IMR-90 (cell line): ENCODE measurements around the gene HAGHL. TPM values are rescaled to one million over a fixed set of nuclear protein-coding genes. Genes with fewer than 3 reads are reported as not detected.
A peak's percentile ranks its signal among the peaks of the same experiment; 100 is the strongest.

Experiments
- ATAC-seq: fragments of 200-7000 bp; cut with Tn5 transposase; 2 replicates; pipeline ENCODE4 v1.9.1; 2020; ENCODE audit warnings: low read depth, mild to moderate bottlenecking, moderate library complexity
- BruUV-seq: library from RNA; stranded (reverse); fragments of 400-500 nt; replicated peaks from 2 replicates; lab custom pipeline; 2021; lab: Mats Ljungman, UMichigan
- CTCF ChIA-PET: fragments of 300-600 bp; formaldehyde crosslinking; extraction: SDS; loops from one replicate; lab custom pipeline; 2021; ENCODE audit warnings: antibody characterized with exemption; lab: Yijun Ruan, JAX
- POLR2A ChIA-PET: fragments of 300-600 bp; sonication (Branson Sonifier 250); formaldehyde crosslinking; loops from one replicate; lab custom pipeline; 2022; ENCODE audit warnings: antibody characterized with exemption; ENCODE audit not compliant: unreplicated experiment; lab: Charles Lee
- DNase-seq: peaks from one replicate; pipeline ENCODE4 v3.0.0; 2013
- H2AFZ ChIP-seq: replicated peaks from 2 replicates; pipeline ENCODE3; 2013; ENCODE audit warnings: low read length, mild to moderate bottlenecking; ENCODE audit not compliant: poor library complexity
- H2AK5ac ChIP-seq: 2 replicates; pipeline ENCODE4 v1.6.1; 2013; ENCODE audit warnings: low read depth, low read length, inconsistent platforms
- H2AK9ac ChIP-seq: replicated peaks from 2 replicates; pipeline ENCODE3; 2013; ENCODE audit warnings: mild to moderate bottlenecking, low read depth, low read length, moderate library complexity; ENCODE audit not compliant: poor library complexity
- H2BK120ac ChIP-seq: 2 replicates; pipeline ENCODE4 v1.6.1; 2013; ENCODE audit warnings: low read depth, low read length, inconsistent platforms
- H2BK15ac ChIP-seq: 3 replicates; pipeline ENCODE4 v1.6.1; 2013; ENCODE audit warnings: low read depth, low read length, inconsistent platforms
- H2BK20ac ChIP-seq: 2 replicates; pipeline ENCODE4 v1.6.1; 2013; ENCODE audit warnings: low read depth, mild to moderate bottlenecking, inconsistent platforms, low read length, moderate library complexity
- H2BK5ac ChIP-seq: 2 replicates; pipeline ENCODE4 v1.6.1; 2013; ENCODE audit warnings: mild to moderate bottlenecking, low read depth, low read length, inconsistent platforms; ENCODE audit not compliant: poor library complexity, severe bottlenecking
- H3K14ac ChIP-seq: replicated peaks from 2 replicates; pipeline ENCODE4 v1.6.1; 2013; ENCODE audit warnings: low read depth, low read length, inconsistent platforms
- H3K18ac ChIP-seq: 2 replicates; pipeline ENCODE4 v1.6.1; 2013; ENCODE audit warnings: low read depth, low read length, control low read depth
- H3K23ac ChIP-seq: 2 replicates; pipeline ENCODE4 v1.6.1; 2013; ENCODE audit warnings: low read depth, low read length, inconsistent platforms
- H3K27ac ChIP-seq: 2 replicates; pipeline ENCODE4 v1.5.1; 2013; ENCODE audit warnings: mild to moderate bottlenecking, control low read depth, low read length; ENCODE audit not compliant: insufficient read depth
- H3K27me3 ChIP-seq: 2 replicates; pipeline ENCODE4 v1.6.1; 2013; ENCODE audit warnings: low read length; ENCODE audit not compliant: control insufficient read depth, insufficient read depth
- H3K36me3 ChIP-seq: 2 replicates; pipeline ENCODE4 v1.6.1; 2013; ENCODE audit warnings: low read length, mixed read lengths; ENCODE audit not compliant: control insufficient read depth, insufficient read depth
- H3K4ac ChIP-seq: 2 replicates; pipeline ENCODE4 v1.6.1; 2013; ENCODE audit warnings: low read depth, low read length, inconsistent platforms
- H3K4me1 ChIP-seq: 2 replicates; pipeline ENCODE4 v1.6.1; 2013; ENCODE audit warnings: low read length, mixed read lengths; ENCODE audit not compliant: control insufficient read depth, insufficient read depth
- H3K4me2 ChIP-seq: 2 replicates; pipeline ENCODE4 v1.6.1; 2013; ENCODE audit warnings: low read depth, mild to moderate bottlenecking, control low read depth, low read length, moderate library complexity
- H3K4me3 ChIP-seq: 2 replicates; pipeline ENCODE4 v1.5.1; 2013; ENCODE audit warnings: low read depth, mild to moderate bottlenecking, control low read depth, low read length, moderate library complexity; ENCODE audit not compliant: insufficient read depth
- H3K56ac ChIP-seq: 2 replicates; pipeline ENCODE4 v1.6.1; 2013; ENCODE audit warnings: low read length, inconsistent platforms; ENCODE audit not compliant: insufficient read depth; ENCODE audit errors: extremely low read depth
- H3K79me1 ChIP-seq, 2 experiments: 2 replicates each; pipeline ENCODE4 v1.6.1; 2013; ENCODE audit warnings: low read length in 2 of 2, inconsistent platforms in 1 of 2, low read depth in 1 of 2
- H3K9ac ChIP-seq: 2 replicates; pipeline ENCODE4 v1.6.1; 2013; ENCODE audit warnings: low read depth, low read length, control low read depth
- H3K9me1 ChIP-seq: 2 replicates; pipeline ENCODE4 v1.6.1; 2013; ENCODE audit warnings: low read length, inconsistent platforms; ENCODE audit not compliant: insufficient read depth
- H3K9me3 ChIP-seq: 2 replicates; pipeline ENCODE4 v1.6.1; 2013; ENCODE audit warnings: low read length; ENCODE audit not compliant: control insufficient read depth, insufficient read depth
- H4K20me1 ChIP-seq: 2 replicates; pipeline ENCODE4 v1.6.1; 2013; ENCODE audit warnings: low read length, inconsistent platforms; ENCODE audit not compliant: insufficient read depth
- H4K5ac ChIP-seq: 2 replicates; pipeline ENCODE4 v1.6.1; 2013; ENCODE audit warnings: mild to moderate bottlenecking, low read depth, low read length, control low read depth
- H4K8ac ChIP-seq, 2 experiments: 2 replicates each; pipeline ENCODE4 v1.6.1; 2013; ENCODE audit warnings: low read depth in 2 of 2, low read length in 2 of 2, control low read depth in 1 of 2, inconsistent platforms in 1 of 2
- H4K91ac ChIP-seq: 2 replicates; pipeline ENCODE4 v1.6.1; 2013; ENCODE audit warnings: low read depth, low read length, inconsistent platforms; ENCODE audit not compliant: insufficient read depth
- BHLHE40 ChIP-seq: fragments of 150-350 bp; IDR thresholded peaks from 2 replicates; pipeline ENCODE4 v1.6.1; 2016; ENCODE audit warnings: mild to moderate bottlenecking, low read depth, low read length
- CEBPB ChIP-seq: IDR thresholded peaks from 2 replicates; pipeline ENCODE4 v1.6.1; 2012; ENCODE audit warnings: low read depth, low read length, improper control_type of control experiment
- CHD1 ChIP-seq: IDR thresholded peaks from 2 replicates; pipeline ENCODE4 v1.6.1; 2012; ENCODE audit warnings: low read depth, low read length, improper control_type of control experiment
- CTCF ChIP-seq: conservative IDR thresholded peaks from 2 replicates; pipeline ENCODE4 v1.5.1; 2012; ENCODE audit warnings: mild to moderate bottlenecking, low read depth, low read length, improper control_type of control experiment
- FOS ChIP-seq: fragments of 150-350 bp; IDR thresholded peaks from 2 replicates; pipeline ENCODE4 v1.6.1; 2016; ENCODE audit warnings: low read depth, low read length
- MAZ ChIP-seq: IDR thresholded peaks from 2 replicates; pipeline ENCODE4 v1.6.1; 2012; ENCODE audit warnings: low read depth, mild to moderate bottlenecking, low read length, improper control_type of control experiment, moderate library complexity, borderline replicate concordance
- MXI1 ChIP-seq: IDR thresholded peaks from 2 replicates; pipeline ENCODE4 v1.6.1; 2012; ENCODE audit warnings: low read depth, mild to moderate bottlenecking, low read length, moderate library complexity, borderline replicate concordance
- NFE2L2 ChIP-seq: fragments of 150-350 bp; IDR thresholded peaks from 2 replicates; pipeline ENCODE4 v1.6.1; 2016; ENCODE audit warnings: low read depth, mild to moderate bottlenecking, low read length
- POLR2A ChIP-seq: IDR thresholded peaks from 2 replicates; pipeline ENCODE4 v1.6.1; 2012; ENCODE audit warnings: mild to moderate bottlenecking, low read depth, low read length
- RAD21 ChIP-seq: IDR thresholded peaks from 2 replicates; pipeline ENCODE4 v1.6.1; 2012; ENCODE audit warnings: low read length, improper control_type of control experiment
- RCOR1 ChIP-seq: IDR thresholded peaks from 2 replicates; pipeline ENCODE4 v1.6.1; 2012; ENCODE audit warnings: mild to moderate bottlenecking, low read length, improper control_type of control experiment; ENCODE audit not compliant: insufficient replicate concordance
- RFX5 ChIP-seq: IDR thresholded peaks from 2 replicates; pipeline ENCODE4 v1.8.0; 2012; ENCODE audit warnings: low read depth, mild to moderate bottlenecking, low read length, moderate library complexity
- SMC3 ChIP-seq: fragments of 150-350 bp; IDR thresholded peaks from 2 replicates; pipeline ENCODE4 v1.6.1; 2016; ENCODE audit warnings: low read depth, mild to moderate bottlenecking, antibody characterized with exemption, low read length, moderate library complexity
- WGBS, 2 experiments: methylation state at CpG; one replicate each; pipeline versions ENCODE4 v1.1.5 to v1.1.7; 2013; ENCODE audit warnings: missing lambda C conversion rate in 2 of 2; ENCODE audit not compliant: insufficient read length in 1 of 2; ENCODE audit errors: extremely low coverage in 2 of 2; 5-methylcytosine and 5-hydroxymethylcytosine counted together
- dilution Hi-C: fragments of 300-500 bp; cut with HindIII; formaldehyde crosslinking; loops from one replicate; pipeline ENCODE4 v1.14.3; 2018; ENCODE audit warnings: low sequenced_read_pairs; ENCODE audit not compliant: unreplicated experiment
- in situ Hi-C: fragments of 300-500 bp; cut with MboI; formaldehyde crosslinking; loops from 3 replicates; pipeline ENCODE4 v1.14.3; 2019; ENCODE audit warnings: low sequenced_read_pairs, inconsistent platforms, mixed read lengths
- intact Hi-C: fragments of 100-400 bp; cut with micrococcal nuclease; formaldehyde crosslinking; loops from 2 replicates; pipeline ENCODE4 v1.10.0; 2022
- polyA plus RNA-seq, 3 experiments: library from polyadenylated mRNA; depleted of rRNA; stranded (reverse); fragments of >200 nt; gene quantifications; 2 replicates each; pipeline ENCODE4 v1.2.3, GENCODE V29; 2012; ENCODE audit warnings: low replicate concordance in 1 of 3
- total RNA-seq: library from RNA; depleted of rRNA; stranded (reverse); fragments of >200 nt; gene quantifications from 2 replicates; pipeline ENCODE4 v1.2.3, GENCODE V29; 2012
- TF ChIP-seq, protein P1 (sequence below): fragments of 150-350 bp; IDR thresholded peaks from 2 replicates; pipeline ENCODE4 v1.6.1; 2017; ENCODE audit warnings: mild to moderate bottlenecking, antibody characterized with exemption, low read length, low read depth
- TF ChIP-seq, protein P2 (sequence below): fragments of 150-350 bp; IDR thresholded peaks from 2 replicates; pipeline ENCODE4 v1.6.1; 2016; ENCODE audit warnings: low read depth, mild to moderate bottlenecking, low read length, moderate library complexity, borderline replicate concordance

Gene HAGHL
- total and polyA plus RNA-seq, 2 of the 4 experiments (the other 2 are of a cell fraction) = 3.0 to 12.5 TPM

- Histone ChIP-seq H4K20me1 (peaks cover 4% of the 10 kb centered on the region), H4K91ac (no peak overlapping the region), H3K18ac (no peak overlapping the region), H3K4me1 (peaks cover 6% of the 10 kb centered on the region), H2AK9ac (peak overlapping the region; percentile 72), H3K56ac (no peak overlapping the region), H3K14ac (no peak overlapping the region), H2BK15ac (no peak overlapping the region), H3K4me2 (no peak overlapping the region), H3K9me1 (peaks cover 2% of the 10 kb centered on the region; the same call in 1 of the 2 replicates), H3K4ac (no peak overlapping the region), H3K4me3 (no peak overlapping the region), H3K9ac (no peak overlapping the region), H2AFZ (no peak overlapping the region), H2BK5ac (no peak overlapping the region), H2BK120ac (no peak overlapping the region), H3K36me3 (peaks cover 35% of the 10 kb centered on the region), H4K8ac (no peak overlapping the region), H3K9me3 (no peaks in the 10 kb centered on the region), H2AK5ac (no peak overlapping the region), H2BK20ac (no peak overlapping the region), H4K5ac (no peak overlapping the region), H3K79me1 (peaks cover 0 to 5% of the 10 kb centered on the region in 2 experiments; a peak in 1 of 4 replicates), H3K27me3 (no peaks in the 10 kb centered on the region), H3K23ac (no peak overlapping the region), H3K27ac (no peak overlapping the region)
- CTCF ChIA-PET = no interaction called here
- ATAC-seq = no peak
- intact Hi-C loops (no loop called here), in situ Hi-C loops (no loop called here), dilution Hi-C loops (no loop called here)
- 79% methylated on average over 5 of the region's 22 CpGs; no CpG with 5 or more reads in 1 of the 2 experiments for whole genome bisulfite sequencing, 2 experiments
- no peak for DNase-seq
- BruUV-seq = no TSS peak
- POLR2A ChIA-PET = no interaction called here
- no peak for TF ChIP-seq MXI1
- no peak for TF ChIP-seq RFX5
- TF ChIP-seq RCOR1 = no peak
- TF ChIP-seq, protein P1, sequence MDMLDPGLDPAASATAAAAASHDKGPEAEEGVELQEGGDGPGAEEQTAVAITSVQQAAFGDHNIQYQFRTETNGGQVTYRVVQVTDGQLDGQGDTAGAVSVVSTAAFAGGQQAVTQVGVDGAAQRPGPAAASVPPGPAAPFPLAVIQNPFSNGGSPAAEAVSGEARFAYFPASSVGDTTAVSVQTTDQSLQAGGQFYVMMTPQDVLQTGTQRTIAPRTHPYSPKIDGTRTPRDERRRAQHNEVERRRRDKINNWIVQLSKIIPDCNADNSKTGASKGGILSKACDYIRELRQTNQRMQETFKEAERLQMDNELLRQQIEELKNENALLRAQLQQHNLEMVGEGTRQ = no peak
- TF ChIP-seq, protein P2, sequence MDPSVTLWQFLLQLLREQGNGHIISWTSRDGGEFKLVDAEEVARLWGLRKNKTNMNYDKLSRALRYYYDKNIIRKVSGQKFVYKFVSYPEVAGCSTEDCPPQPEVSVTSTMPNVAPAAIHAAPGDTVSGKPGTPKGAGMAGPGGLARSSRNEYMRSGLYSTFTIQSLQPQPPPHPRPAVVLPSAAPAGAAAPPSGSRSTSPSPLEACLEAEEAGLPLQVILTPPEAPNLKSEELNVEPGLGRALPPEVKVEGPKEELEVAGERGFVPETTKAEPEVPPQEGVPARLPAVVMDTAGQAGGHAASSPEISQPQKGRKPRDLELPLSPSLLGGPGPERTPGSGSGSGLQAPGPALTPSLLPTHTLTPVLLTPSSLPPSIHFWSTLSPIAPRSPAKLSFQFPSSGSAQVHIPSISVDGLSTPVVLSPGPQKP = no peak
- TF ChIP-seq BHLHE40 = no peak
- TF ChIP-seq RAD21 = no peak
- TF ChIP-seq NFE2L2 = no peak
- no peak for TF ChIP-seq SMC3
- no peak for TF ChIP-seq CEBPB
- TF ChIP-seq FOS = no peak
- no peak for TF ChIP-seq MAZ
- no peak for TF ChIP-seq CHD1
- no peak for TF ChIP-seq POLR2A
- no peak for TF ChIP-seq CTCF
Observed at GRCh38 chr16:730666-731509, 4.0 kb downstream of the HAGHL start.
